Chondrocyte (in vitro differentiated cells): ENCODE measurements around the gene LTBP2. TPM values are rescaled to one million over a fixed set of nuclear protein-coding genes. Genes with fewer than 3 reads are reported as not detected.
A peak's percentile ranks its signal among the peaks of the same experiment; 100 is the strongest.

Experiments used
- DNase-seq: peaks from one replicate; pipeline ENCODE4 v3.0.0; 2021; ENCODE audit warnings: mixed read lengths, low spot score
- H3K27ac Mint-ChIP-seq: one replicate; pipeline ENCODE4 v1.8.0; 2021; ENCODE audit warnings: mild to moderate bottlenecking, moderate library complexity, mixed read lengths; ENCODE audit not compliant: unreplicated experiment
- H3K27me3 Mint-ChIP-seq: 2 replicates; pipeline ENCODE4 v1.8.0; 2021; ENCODE audit warnings: low read depth, mixed read lengths
- H3K36me3 Mint-ChIP-seq: 2 replicates; pipeline ENCODE4 v1.8.0; 2021; ENCODE audit warnings: low read depth, mixed read lengths
- H3K4me1 Mint-ChIP-seq: 2 replicates; pipeline ENCODE4 v1.8.0; 2021; ENCODE audit warnings: low read depth, mild to moderate bottlenecking, mixed read lengths
- H3K4me3 Mint-ChIP-seq: one replicate; pipeline ENCODE4 v1.8.0; 2021; ENCODE audit warnings: mild to moderate bottlenecking, moderate library complexity, mixed read lengths; ENCODE audit not compliant: unreplicated experiment
- H3K9me3 Mint-ChIP-seq: 2 replicates; pipeline ENCODE4 v1.8.0; 2021; ENCODE audit warnings: low read depth, mixed read lengths
- CTCF ChIP-seq: fragments of 200-600 bp; sonication (generic); IDR thresholded peaks from 2 replicates; pipeline ENCODE4 v1.5.0; 2021; ENCODE audit warnings: antibody characterized with exemption, mild to moderate bottlenecking, moderate library complexity
- total RNA-seq: library from RNA; stranded (reverse); gene quantifications from 3 replicates; pipeline ENCODE4 v1.2.1, GENCODE V29; 2021

Gene LTBP2
- total RNA-seq, 1 donor from 2014 or later, result 215 TPM

GRCh38 chr14:74577948-74578275 is 34.1 kb downstream of the LTBP2 start:
- no peak for TF ChIP-seq CTCF
- Mint-ChIP-seq H3K4me1 (peaks cover 76% of the 10 kb centered on the region), H3K9me3 (no peaks in the 10 kb centered on the region), H3K36me3 (peaks cover 4% of the 10 kb centered on the region), H3K4me3 (no peak overlapping the region), H3K27ac (no peak overlapping the region), H3K27me3 (no peaks in the 10 kb centered on the region)
- DNase-seq, result peak; percentile 58

- Mint-ChIP-seq H3K27ac (peak overlapping the region; percentile 46), H3K4me3 (no peak overlapping the region), H3K36me3 (peaks cover 2% of the 10 kb centered on the region), H3K9me3 (no peaks in the 10 kb centered on the region), H3K27me3 (no peaks in the 10 kb centered on the region), H3K4me1 (peaks cover 77% of the 10 kb centered on the region)
- DNase-seq, result peak; percentile 41
- TF ChIP-seq CTCF, result no peak
These were observed 34.6 kb downstream of the LTBP2 start for GRCh38 chr14:74577247-74577947.

GRCh38 chr14:74575936-74576335 is 36.1 kb downstream of the LTBP2 start:
- Mint-ChIP-seq H3K4me3 (no peak overlapping the region), H3K4me1 (peaks cover 88% of the 10 kb centered on the region), H3K27me3 (no peaks in the 10 kb centered on the region), H3K9me3 (no peaks in the 10 kb centered on the region), H3K27ac (peak overlapping the region; percentile 6), H3K36me3 (peaks cover 2% of the 10 kb centered on the region)
- peak; percentile 80 for DNase-seq
- TF ChIP-seq CTCF, result no peak

- peaks cover 2% of the 10 kb centered on the region for H3K36me3 Mint-ChIP-seq
- TF ChIP-seq CTCF, result no peak
- DNase-seq, result peak; percentile 55
- H3K27me3 Mint-ChIP-seq, result no peaks in the 10 kb centered on the region
- no peaks in the 10 kb centered on the region for H3K9me3 Mint-ChIP-seq
- H3K27ac Mint-ChIP-seq, result no peak overlapping the region
- H3K4me1 Mint-ChIP-seq, result peaks cover 91% of the 10 kb centered on the region
- no peak overlapping the region for H3K4me3 Mint-ChIP-seq
These were observed 36.5 kb downstream of the LTBP2 start for GRCh38 chr14:74575507-74575906.

GRCh38 chr14:74574706-74575105 is 37.3 kb downstream of the LTBP2 start:
- peak overlapping the region; percentile 74 for H3K27ac Mint-ChIP-seq

More at GRCh38 chr14:74574706-74575105, 37.3 kb downstream of the LTBP2 start:
- H3K9me3 Mint-ChIP-seq, result no peaks in the 10 kb centered on the region
- peaks cover 92% of the 10 kb centered on the region for H3K4me1 Mint-ChIP-seq
- no peak for TF ChIP-seq CTCF
- no peaks in the 10 kb centered on the region for H3K27me3 Mint-ChIP-seq
- no peaks in the 10 kb centered on the region for H3K36me3 Mint-ChIP-seq
- no peak for DNase-seq
- no peak overlapping the region for H3K4me3 Mint-ChIP-seq
